Body of pancreas (tissue), 4 donors: Measurements from ENCODE around the gene ROBO1. TPM values are rescaled to one million over a fixed set of nuclear protein-coding genes. Genes with fewer than 3 reads are reported as not detected.
"Not testable (repeated sequence)": the region's sequence is repeated elsewhere in the genome, so short reads cannot be mapped to it uniquely, and the experiment has no call there.

ENCODE experiments used
- ATAC-seq: fragments of 150-250 bp; one replicate; pipeline ENCODE4 v1.9.1; 2016
- DNase-seq, 4 donors: peaks; one replicate each; pipeline ENCODE4 v3.0.0-alpha.2; 2019
- H3K27ac ChIP-seq, 4 donors: fragments of 200-600 bp; sonication (generic); 1 replicate in 3 of 4; 2 replicates in 1 of 4; pipeline versions ENCODE4 v1.5.1 to v1.6.1; 2016 to 2019; ENCODE audit warnings: mild to moderate bottlenecking in 1 of 4, mixed read lengths in 1 of 4, moderate library complexity in 1 of 4
- H3K27me3 ChIP-seq, 2 donors: fragments of 200-600 bp; sonication (generic); one replicate each; pipeline ENCODE4 v1.6.0; 2016; ENCODE audit warnings: mild to moderate bottlenecking in 1 of 2
- H3K36me3 ChIP-seq, 2 donors: fragments of 200-600 bp; sonication (generic); replicated peaks in 1 of 2; 2 replicates each; pipeline ENCODE4 v1.5.1; 2016; ENCODE audit warnings: low read depth in 2 of 2; ENCODE audit not compliant: insufficient read depth in 1 of 2
- H3K4me1 ChIP-seq: fragments of 200-600 bp; sonication (generic); one replicate; pipeline ENCODE4 v1.6.0; 2016
- H3K4me3 ChIP-seq, 2 donors: fragments of 200-600 bp; sonication (generic); 1 replicate in 1 of 2; 2 replicates in 1 of 2; pipeline ENCODE4 v1.5.1; 2016 to 2019
- H3K9me3 ChIP-seq, 3 donors: fragments of 200-600 bp; sonication (generic); 1 replicate in 2 of 3; 2 replicates in 1 of 3; pipeline ENCODE4 v1.5.1; 2016
- CTCF ChIP-seq, 7 experiments: fragments of 450-650 bp in 4 of 7; fragments of 200-600 bp in 3 of 7; sonication (generic) in 3 of 7; IDR thresholded peaks; one replicate each; pipeline ENCODE4 v1.5.1; 2016 to 2019; ENCODE audit warnings: antibody characterized with exemption in 7 of 7
- POLR2A ChIP-seq, 3 donors: fragments of 450-650 bp; IDR thresholded peaks; one replicate each; pipeline ENCODE4 v1.6.1; 2016; ENCODE audit warnings: antibody characterized with exemption in 3 of 3, mild to moderate bottlenecking in 2 of 3
- WGBS, 2 donors: methylation state at CpG; one replicate each; pipeline ENCODE4 v1.1.5; 2017; 5-methylcytosine and 5-hydroxymethylcytosine counted together
- intact Hi-C: fragments of 100-400 bp; cut with DNase I; formaldehyde crosslinking; loops from one replicate; pipeline ENCODE4 v1.15.1; 2023
- total RNA-seq, 2 donors: library from RNA; depleted of rRNA; stranded (reverse); fragments of >200 nt; gene quantifications; one replicate each; pipeline ENCODE4 v1.1.0, GENCODE V29; 2016

ROBO1 gene
- total RNA-seq, 2 donors from 2014 or later: 3.9 to 9.9 TPM

GRCh38 chr3:79314544-79314943, 453.3 kb downstream of the ROBO1 start:
- intact Hi-C loops: no loop called here
- WGBS, 2 donors: 41 to 55% methylated on average over 1 of the region's 1 CpG
- DNase-seq (no peak), ATAC-seq (no peak)
- Histone ChIP-seq H3K27me3 (no peaks in the 10 kb centered on the region), H3K36me3 (no peaks in the 10 kb centered on the region), H3K9me3 (no peaks in the 10 kb centered on the region), H3K4me1 (no peaks in the 10 kb centered on the region), H3K4me3 (no peak overlapping the region), H3K27ac (no peak overlapping the region)
- TF ChIP-seq CTCF (IDR thresholded peaks at IDR 0.05) (no peak), POLR2A (IDR thresholded peaks at IDR 0.05) (no peak)

GRCh38 chr3:79310016-79310415, 457.8 kb downstream of the ROBO1 start:
- Histone ChIP-seq H3K4me3 (no peak overlapping the region), H3K36me3 (no peaks in the 10 kb centered on the region), H3K4me1 (no peaks in the 10 kb centered on the region), H3K9me3 (no peaks in the 10 kb centered on the region), H3K27ac (no peak overlapping the region), H3K27me3 (no peaks in the 10 kb centered on the region)
- 89 to 95% methylated on average over 1 of the region's 1 CpG for WGBS, 2 donors
- no peak for DNase-seq
- TF ChIP-seq CTCF (IDR thresholded peaks at IDR 0.05) (no peak), POLR2A (IDR thresholded peaks at IDR 0.05) (no peak)
- ATAC-seq: no peak
- intact Hi-C loops: no loop called here

- Histone ChIP-seq H3K36me3 (no peaks in the 10 kb centered on the region), H3K4me1 (no peaks in the 10 kb centered on the region), H3K9me3 (no peaks in the 10 kb centered on the region), H3K4me3 (no peak overlapping the region), H3K27ac (no peak overlapping the region), H3K27me3 (no peaks in the 10 kb centered on the region)
- TF ChIP-seq POLR2A (IDR thresholded peaks at IDR 0.05) (no peak), CTCF (IDR thresholded peaks at IDR 0.05) (no peak)
- DNase-seq: no peak
- 8 to 14% methylated on average over 1 of the region's 1 CpG for WGBS, 2 donors
- ATAC-seq: no peak
- intact Hi-C loops: no loop called here
These were observed 460.7 kb downstream of the ROBO1 start for GRCh38 chr3:79306934-79307570.

- H3K4me1 ChIP-seq, H3K36me3 ChIP-seq, intact Hi-C loops, H3K27me3 ChIP-seq, ATAC-seq, DNase-seq, H3K9me3 ChIP-seq, H3K4me3 ChIP-seq, H3K27ac ChIP-seq: not testable (repeated sequence)
- WGBS, 2 donors: 90 to 93% methylated on average over 10 to 28 of the region's 40 CpGs
These were observed 467.7 kb downstream of the ROBO1 start for GRCh38 chr3:79299949-79300635.

- DNase-seq: no peak
- H3K27me3 ChIP-seq: no peaks in the 10 kb centered on the region
- no peaks in the 10 kb centered on the region for H3K4me1 ChIP-seq
- no peak overlapping the region for H3K4me3 ChIP-seq
- no peaks in the 10 kb centered on the region for H3K36me3 ChIP-seq
- 28 to 46% methylated on average over 1 of the region's 1 CpG for WGBS, 2 donors
- H3K9me3 ChIP-seq: no peaks in the 10 kb centered on the region
- no peak for ATAC-seq
- no peak for TF ChIP-seq POLR2A (IDR thresholded peaks at IDR 0.05)
- no peak for TF ChIP-seq CTCF (IDR thresholded peaks at IDR 0.05)
- no peak overlapping the region for H3K27ac ChIP-seq
- intact Hi-C loops: no loop called here
These were observed 470.4 kb downstream of the ROBO1 start for GRCh38 chr3:79297245-79297960.
